NT2/D1 (cell line): ENCODE data around the gene ZMAT5.

Source experiments
- DNase-seq: peaks from one replicate; pipeline ENCODE4 v3.0.0-alpha.2; 2011; ENCODE audit warnings: low read depth, low spot score
- H3K27me3 ChIP-seq: 2 replicates; pipeline ENCODE4 v1.6.0; 2011; ENCODE audit warnings: mild to moderate bottlenecking; ENCODE audit not compliant: insufficient read length, insufficient read depth
- H3K36me3 ChIP-seq: 2 replicates; pipeline ENCODE4 v1.6.1; 2011; ENCODE audit warnings: mild to moderate bottlenecking, low read length, mixed read lengths; ENCODE audit not compliant: insufficient read depth, insufficient read length
- H3K4me1 ChIP-seq: 2 replicates; pipeline ENCODE4 v1.5.1; 2011; ENCODE audit not compliant: insufficient read depth, insufficient read length
- H3K4me3 ChIP-seq: 2 replicates; pipeline ENCODE4 v1.5.1; 2011; ENCODE audit warnings: low read depth; ENCODE audit not compliant: insufficient read length
- H3K9ac ChIP-seq: 2 replicates; pipeline ENCODE4 v1.6.0; 2011; ENCODE audit warnings: low read depth; ENCODE audit not compliant: insufficient read length
- H3K9me3 ChIP-seq: 2 replicates; pipeline ENCODE4 v1.5.1; 2011; ENCODE audit warnings: mild to moderate bottlenecking, low read length; ENCODE audit not compliant: insufficient read depth
- SUZ12 ChIP-seq: IDR thresholded peaks from 2 replicates; pipeline ENCODE4 v1.6.1; 2011; ENCODE audit not compliant: insufficient read length, insufficient read depth; ENCODE audit errors: extremely low read depth
- YY1 ChIP-seq: IDR thresholded peaks from 2 replicates; pipeline ENCODE4 v1.6.1; 2011; ENCODE audit not compliant: insufficient read length, insufficient read depth
- ZNF274 ChIP-seq: IDR thresholded peaks from 2 replicates; pipeline ENCODE4 v1.6.1; 2011; ENCODE audit warnings: mild to moderate bottlenecking, low read depth, low read length

The ZMAT5 gene

GRCh38 chr22:29726512-29727130 lies 40.2 kb downstream of the ZMAT5 start:
- Histone ChIP-seq H3K36me3 (no peaks in the 10 kb centered on the region), H3K9ac (no peak overlapping the region), H3K4me3 (no peak overlapping the region), H3K9me3 (no peaks in the 10 kb centered on the region), H3K27me3 (peaks cover 45% of the 10 kb centered on the region), H3K4me1 (peaks cover 19% of the 10 kb centered on the region)
- TF ChIP-seq YY1 (no peak), SUZ12 (no peak), ZNF274 (no peak)
- no peak for DNase-seq

- DNase-seq: no peak
- H3K9ac ChIP-seq: no peak overlapping the region
- TF ChIP-seq YY1 (no peak), SUZ12 (no peak)
These were observed 40.7 kb downstream of the ZMAT5 start for GRCh38 chr22:29726106-29726505.

GRCh38 chr22:29724843-29725242 lies 42.0 kb downstream of the ZMAT5 start:
- TF ChIP-seq YY1: no peak
- no peak for TF ChIP-seq SUZ12
- no peak for TF ChIP-seq ZNF274
- H3K27me3 ChIP-seq: peaks cover 59% of the 10 kb centered on the region
- no peaks in the 10 kb centered on the region for H3K36me3 ChIP-seq

More at GRCh38 chr22:29726106-29726505, 40.7 kb downstream of the ZMAT5 start:
- no peaks in the 10 kb centered on the region for H3K36me3 ChIP-seq
- peaks cover 17% of the 10 kb centered on the region for H3K4me1 ChIP-seq
- H3K9me3 ChIP-seq: no peaks in the 10 kb centered on the region
- H3K27me3 ChIP-seq: peaks cover 50% of the 10 kb centered on the region
- H3K4me3 ChIP-seq: no peak overlapping the region

GRCh38 chr22:29723766-29724165 lies 43.0 kb downstream of the ZMAT5 start:
- Histone ChIP-seq H3K27me3 (peaks cover 68% of the 10 kb centered on the region), H3K4me3 (no peak overlapping the region), H3K4me1 (peaks cover 17% of the 10 kb centered on the region), H3K36me3 (no peaks in the 10 kb centered on the region), H3K9ac (no peak overlapping the region), H3K9me3 (no peaks in the 10 kb centered on the region)
- TF ChIP-seq SUZ12 (no peak), YY1 (no peak), ZNF274 (no peak)
- DNase-seq: no peak

More at GRCh38 chr22:29724843-29725242, 42.0 kb downstream of the ZMAT5 start:
- H3K9me3 ChIP-seq: no peaks in the 10 kb centered on the region
- DNase-seq: no peak
- H3K9ac ChIP-seq: no peak overlapping the region
- H3K4me1 ChIP-seq: peaks cover 17% of the 10 kb centered on the region
- H3K4me3 ChIP-seq: no peak overlapping the region

GRCh38 chr22:29722587-29722986 lies 44.2 kb downstream of the ZMAT5 start:
- no peak for DNase-seq

GRCh38 chr22:29722151-29722550 lies 44.7 kb downstream of the ZMAT5 start:
- Histone ChIP-seq H3K9me3 (no peaks in the 10 kb centered on the region), H3K36me3 (no peaks in the 10 kb centered on the region), H3K4me1 (peaks cover 17% of the 10 kb centered on the region), H3K9ac (no peak overlapping the region), H3K27me3 (peaks cover 82% of the 10 kb centered on the region), H3K4me3 (no peak overlapping the region)
- TF ChIP-seq YY1: no peak
- TF ChIP-seq ZNF274: no peak
- no peak for TF ChIP-seq SUZ12
- no peak for DNase-seq

More at GRCh38 chr22:29722587-29722986, 44.2 kb downstream of the ZMAT5 start:
- no peak overlapping the region for H3K4me3 ChIP-seq
- no peak for TF ChIP-seq ZNF274
- no peak for TF ChIP-seq YY1
- TF ChIP-seq SUZ12: no peak
- peaks cover 79% of the 10 kb centered on the region for H3K27me3 ChIP-seq
- no peaks in the 10 kb centered on the region for H3K36me3 ChIP-seq
- peaks cover 17% of the 10 kb centered on the region for H3K4me1 ChIP-seq
- no peak overlapping the region for H3K9ac ChIP-seq
- no peaks in the 10 kb centered on the region for H3K9me3 ChIP-seq

GRCh38 chr22:29720811-29721323 lies 45.9 kb downstream of the ZMAT5 start:
- DNase-seq: no peak
- Histone ChIP-seq H3K9me3 (no peaks in the 10 kb centered on the region), H3K36me3 (no peaks in the 10 kb centered on the region), H3K4me1 (peaks cover 10% of the 10 kb centered on the region), H3K27me3 (peaks cover 80% of the 10 kb centered on the region), H3K4me3 (peak overlapping the region; percentile 34), H3K9ac (no peak overlapping the region)
- no peak for TF ChIP-seq ZNF274
